Activated CD8-positive, alpha-beta memory T cell treated with anti-CD3 and anti-CD28 coated beads for 4 hours (primary cell): ENCODE data around the gene NSD1.

Source experiments
- DNase-seq, 2 donors: peaks; one replicate each; pipeline ENCODE4 v3.0.0-alpha.2; 2020; ENCODE audit warnings: low read depth in 2 of 2

The NSD1 gene

DNA sequence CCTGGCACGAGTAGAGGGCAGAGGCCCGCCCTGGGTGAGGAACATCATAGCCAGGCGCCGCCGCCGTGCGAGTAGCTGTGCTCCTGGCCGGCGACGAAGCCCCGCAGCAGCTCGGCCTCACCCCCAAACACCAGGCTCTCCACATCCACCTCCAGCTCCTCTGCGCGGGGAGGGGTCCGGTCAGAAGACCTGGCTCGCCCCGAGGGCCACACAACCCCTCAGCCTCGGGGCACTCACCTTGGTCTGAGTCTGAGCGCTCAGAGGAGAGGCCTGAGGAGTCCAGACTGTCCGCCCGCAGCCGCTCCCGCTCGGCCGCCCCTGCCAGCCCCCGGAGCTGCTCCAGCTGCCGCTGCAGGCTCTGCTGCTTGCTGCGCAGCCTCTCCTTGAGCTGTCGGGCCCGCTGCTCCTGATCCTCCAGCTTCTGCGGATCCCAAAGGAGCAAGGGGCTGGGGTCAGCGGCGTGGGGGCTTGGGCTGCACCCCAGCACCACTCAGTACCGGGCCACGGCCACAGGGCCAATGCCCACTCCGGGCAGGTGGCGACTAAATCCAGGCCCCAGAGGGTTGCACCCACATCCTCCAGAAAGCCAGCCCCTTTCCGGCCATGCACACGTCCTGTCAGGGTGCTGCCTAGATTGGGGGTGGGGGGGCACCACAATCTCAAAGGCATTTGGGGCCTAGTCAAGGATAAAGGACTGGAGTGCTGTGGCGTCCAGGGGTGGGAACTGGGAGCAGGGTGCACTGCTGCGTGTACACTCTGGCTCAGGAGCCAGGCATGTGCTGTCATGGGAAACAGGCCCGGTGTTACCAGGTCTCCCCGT is 174.2 kb downstream of the NSD1 start:
- no peak for DNase-seq

- DNase-seq: no peak
Observed at GRCh38 chr5:177308740-177309139, 175.2 kb downstream of the NSD1 start.

DNA sequence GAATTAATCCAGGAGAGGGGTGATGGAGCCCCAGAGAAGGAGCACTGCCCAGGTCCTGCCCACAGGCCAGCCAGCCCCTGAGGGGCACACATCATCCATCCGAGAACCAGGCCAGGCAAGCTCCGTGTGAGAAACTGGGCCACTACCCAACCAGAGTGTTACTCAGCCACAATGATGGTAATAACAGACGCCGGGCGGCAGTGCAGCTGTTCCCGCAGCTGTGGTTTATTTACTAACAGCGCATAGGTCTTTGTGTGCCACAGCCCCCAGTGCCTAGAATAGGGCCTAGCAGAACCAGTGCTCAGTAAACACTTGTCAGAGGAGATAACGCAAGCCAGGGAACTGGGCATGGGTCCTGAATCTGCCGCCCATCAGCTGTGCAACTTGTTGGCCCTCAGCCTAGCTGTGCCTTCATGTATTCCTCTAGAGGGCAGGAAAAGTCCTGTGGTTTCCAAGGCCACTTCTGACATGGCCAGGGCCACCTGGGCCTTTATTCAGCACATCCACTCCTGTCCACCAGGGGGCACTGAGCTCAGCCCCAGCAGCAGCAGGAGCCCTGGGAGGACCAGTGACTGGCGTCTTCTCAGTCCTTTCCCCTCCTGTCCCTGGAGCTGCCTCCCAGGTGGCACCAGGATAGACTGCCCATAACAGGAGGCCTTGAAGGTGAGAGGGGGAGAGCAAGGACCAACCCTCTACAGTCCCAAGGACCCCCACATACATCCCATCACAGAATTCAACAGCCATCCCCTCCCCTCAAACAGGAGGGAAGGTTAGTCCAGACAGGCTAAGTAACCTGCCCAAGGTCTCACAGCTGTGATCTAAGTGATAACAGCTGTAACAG is 176.0 kb downstream of the NSD1 start:
- DNase-seq: peak in 1 of 2 donors; percentile 38

GRCh38 chr5:177310332-177310731 is 176.8 kb downstream of the NSD1 start:
- DNase-seq: no peak

DNA sequence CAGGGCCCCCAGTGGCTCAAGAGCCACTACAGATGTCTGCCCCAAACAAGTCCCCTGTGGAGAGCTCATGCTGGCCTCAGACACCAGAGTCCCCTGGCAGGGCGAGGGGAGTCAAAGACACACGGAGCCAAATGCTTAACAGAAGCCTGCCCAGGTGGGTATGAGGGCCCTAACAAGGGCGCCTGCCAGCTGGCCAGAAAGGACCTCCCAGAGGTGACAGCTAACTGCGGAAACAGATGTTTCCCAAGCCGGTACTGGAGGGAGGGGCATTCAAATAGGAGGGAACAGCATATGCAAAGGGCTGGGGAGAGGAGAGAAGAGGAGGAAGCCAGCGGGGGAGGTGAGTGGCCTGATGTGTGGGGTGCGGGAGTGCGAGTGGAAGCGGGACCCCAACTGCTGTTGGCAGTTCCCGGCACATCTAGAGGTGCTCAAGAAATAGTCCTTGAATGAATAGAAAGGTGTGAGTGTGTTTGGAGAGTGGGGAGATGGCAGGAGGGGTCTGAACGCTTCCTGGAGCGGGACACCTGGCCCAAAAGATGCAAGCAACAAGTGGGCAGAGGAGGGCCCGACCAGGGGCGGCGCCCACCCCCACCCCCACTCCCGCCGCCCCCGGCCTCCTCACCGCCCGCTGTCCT is 177.3 kb downstream of the NSD1 start:
- DNase-seq: no peak

DNA sequence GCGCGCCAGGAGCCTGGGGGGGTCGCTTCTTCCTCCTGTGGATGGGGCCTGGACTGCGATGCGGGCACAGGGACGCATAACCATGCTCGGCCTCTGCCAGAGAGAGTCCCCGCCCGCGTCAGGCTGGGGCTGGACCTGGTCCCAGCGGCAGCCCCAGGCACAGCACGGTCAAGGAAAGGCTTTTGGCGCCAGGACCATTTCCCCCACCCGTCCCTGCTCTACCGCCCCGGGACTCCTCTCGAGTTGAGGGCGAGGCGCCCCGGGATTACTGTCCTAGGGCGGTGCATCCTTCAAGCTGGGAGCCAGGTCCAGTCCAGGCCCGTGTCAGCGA is 177.8 kb downstream of the NSD1 start:
- DNase-seq: no peak

GRCh38 chr5:177311723-177312648 is 178.4 kb downstream of the NSD1 start, which contains the start of gene MXD3:
Gene MXD3, minus strand, starts transcription at chr5:177311898. Its CDS starts 68 bp downstream, at chr5:177311830.
- peak; percentile 89 to 91 for DNase-seq

GRCh38 chr5:177312649-177313181 is 179.1 kb downstream of the NSD1 start:
- DNase-seq: no peak

- no peak for DNase-seq
Observed at GRCh38 chr5:177313561-177314259, 180.1 kb downstream of the NSD1 start.

GRCh38 chr5:177314376-177315342 is 181.1 kb downstream of the NSD1 start:
- DNase-seq: no peak

DNA sequence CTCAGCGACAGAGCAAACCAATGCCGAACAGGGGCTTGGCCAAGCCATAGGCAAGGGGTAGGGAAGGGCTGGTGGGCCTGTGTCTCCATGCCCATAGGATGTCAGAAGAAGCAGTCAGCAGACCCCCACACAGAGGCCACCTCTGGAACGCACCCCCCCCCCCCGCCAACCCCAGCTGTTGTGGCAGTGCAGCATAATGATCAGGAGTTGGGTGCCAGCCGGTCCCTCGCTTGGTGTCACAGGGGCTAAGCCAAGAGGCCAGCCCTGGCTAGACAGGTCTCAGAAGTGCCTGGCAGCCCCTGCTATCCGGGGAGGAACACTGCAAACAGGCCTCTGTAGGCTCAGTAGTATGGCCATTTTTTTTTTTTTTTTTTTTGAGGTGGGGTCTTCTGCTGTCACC is 181.8 kb downstream of the NSD1 start:
- no peak for DNase-seq

DNA sequence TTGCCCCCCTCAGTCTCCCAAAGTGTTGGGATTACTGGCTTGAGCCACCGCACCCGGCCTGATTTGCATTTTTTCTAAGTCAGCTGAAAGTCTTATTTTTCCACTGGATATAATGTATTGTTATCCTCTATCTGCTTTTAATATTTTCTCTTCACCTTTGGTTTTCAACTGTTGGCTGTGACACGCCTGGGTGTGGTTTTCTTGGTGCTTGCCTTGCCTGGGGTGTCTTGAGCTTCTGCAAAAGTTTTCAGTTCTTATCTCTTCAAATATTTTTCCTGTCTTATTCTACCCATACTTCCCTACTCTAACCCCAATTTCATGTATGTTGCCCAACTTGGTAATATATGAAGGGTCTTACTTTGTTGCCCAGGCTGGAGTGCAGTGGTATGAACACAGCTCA is 182.4 kb downstream of the NSD1 start:
- no peak for DNase-seq

DNA sequence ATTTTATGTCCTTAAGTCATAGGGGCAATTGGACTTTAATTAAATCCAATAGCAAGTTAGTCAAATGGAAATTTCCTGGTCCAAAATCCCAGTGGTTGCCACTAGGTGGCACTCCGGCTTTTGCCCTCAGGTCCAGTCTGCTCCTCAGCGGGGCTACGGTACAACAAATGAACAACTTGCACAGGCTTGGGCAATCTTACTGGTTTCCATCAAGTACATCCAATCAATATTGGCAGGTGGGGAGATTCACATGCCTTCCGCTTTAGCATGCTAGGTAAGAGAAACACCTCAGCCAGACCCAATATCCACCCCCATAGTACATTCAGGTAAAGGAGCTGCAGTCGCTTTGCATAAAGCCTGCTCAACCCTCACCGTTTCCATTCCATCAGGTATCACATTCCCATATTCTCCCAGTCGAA is 184.4 kb downstream of the NSD1 start:
- peak in 1 of 2 donors; percentile 46 for DNase-seq

DNA sequence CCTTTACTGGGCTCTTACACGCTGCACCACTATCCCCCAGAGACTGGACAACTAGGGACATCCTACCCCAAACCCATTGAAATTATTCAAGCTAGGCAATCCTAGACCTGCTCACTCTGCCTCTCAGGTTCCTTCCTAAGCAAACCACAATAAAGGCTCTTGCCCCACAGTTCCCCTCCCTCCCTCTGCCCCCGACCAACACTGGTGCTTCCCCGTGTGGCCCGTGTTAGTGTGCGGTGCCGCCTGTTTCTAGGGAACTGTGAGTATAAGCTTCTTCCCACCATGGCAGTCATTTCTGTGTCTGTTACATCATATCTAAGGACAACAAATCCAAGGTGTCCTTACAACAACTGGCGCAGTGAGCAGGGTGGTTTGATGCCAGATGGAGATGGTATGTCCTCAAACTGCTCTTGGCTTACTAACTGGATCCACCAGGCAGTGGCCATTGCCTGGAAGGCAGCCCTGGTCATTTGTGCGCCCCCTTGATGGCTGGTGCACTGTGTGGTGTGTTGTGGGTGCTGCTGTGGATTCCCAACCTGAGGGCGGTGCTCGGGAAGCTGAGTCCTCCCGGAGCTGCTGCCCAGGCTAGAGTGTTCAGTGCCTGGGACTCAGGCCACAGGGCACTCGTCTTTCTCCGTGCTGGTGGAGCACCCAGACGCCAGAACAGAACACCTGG is 186.5 kb downstream of the NSD1 start:
- no peak for DNase-seq

- DNase-seq: no peak
Observed at GRCh38 chr5:177320879-177321278, 187.3 kb downstream of the NSD1 start.

DNA sequence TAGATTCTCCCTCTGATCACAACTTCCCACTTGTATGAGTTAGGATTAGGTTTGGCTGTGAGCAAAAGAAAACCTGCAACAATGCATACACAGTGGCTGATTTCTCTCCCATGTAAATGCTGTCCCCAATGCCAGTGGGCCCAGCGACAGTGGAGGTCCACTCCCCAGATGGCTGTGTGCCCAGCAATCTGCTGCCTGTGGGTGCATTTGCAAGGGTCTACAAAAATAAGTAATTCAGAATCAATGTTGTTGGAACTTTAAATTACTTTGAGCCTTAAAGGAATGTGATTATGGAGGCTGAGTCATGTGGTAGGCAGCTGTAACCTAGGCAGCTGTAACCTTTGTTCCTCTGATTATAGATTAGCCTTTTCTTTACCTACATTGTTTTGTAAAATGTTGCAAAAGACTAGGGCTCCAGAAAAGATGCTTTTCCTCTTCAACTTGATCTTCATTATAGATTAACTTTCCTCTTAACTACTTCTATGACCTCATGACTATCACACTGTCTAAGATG is 192.4 kb downstream of the NSD1 start:
- DNase-seq: no peak

DNA sequence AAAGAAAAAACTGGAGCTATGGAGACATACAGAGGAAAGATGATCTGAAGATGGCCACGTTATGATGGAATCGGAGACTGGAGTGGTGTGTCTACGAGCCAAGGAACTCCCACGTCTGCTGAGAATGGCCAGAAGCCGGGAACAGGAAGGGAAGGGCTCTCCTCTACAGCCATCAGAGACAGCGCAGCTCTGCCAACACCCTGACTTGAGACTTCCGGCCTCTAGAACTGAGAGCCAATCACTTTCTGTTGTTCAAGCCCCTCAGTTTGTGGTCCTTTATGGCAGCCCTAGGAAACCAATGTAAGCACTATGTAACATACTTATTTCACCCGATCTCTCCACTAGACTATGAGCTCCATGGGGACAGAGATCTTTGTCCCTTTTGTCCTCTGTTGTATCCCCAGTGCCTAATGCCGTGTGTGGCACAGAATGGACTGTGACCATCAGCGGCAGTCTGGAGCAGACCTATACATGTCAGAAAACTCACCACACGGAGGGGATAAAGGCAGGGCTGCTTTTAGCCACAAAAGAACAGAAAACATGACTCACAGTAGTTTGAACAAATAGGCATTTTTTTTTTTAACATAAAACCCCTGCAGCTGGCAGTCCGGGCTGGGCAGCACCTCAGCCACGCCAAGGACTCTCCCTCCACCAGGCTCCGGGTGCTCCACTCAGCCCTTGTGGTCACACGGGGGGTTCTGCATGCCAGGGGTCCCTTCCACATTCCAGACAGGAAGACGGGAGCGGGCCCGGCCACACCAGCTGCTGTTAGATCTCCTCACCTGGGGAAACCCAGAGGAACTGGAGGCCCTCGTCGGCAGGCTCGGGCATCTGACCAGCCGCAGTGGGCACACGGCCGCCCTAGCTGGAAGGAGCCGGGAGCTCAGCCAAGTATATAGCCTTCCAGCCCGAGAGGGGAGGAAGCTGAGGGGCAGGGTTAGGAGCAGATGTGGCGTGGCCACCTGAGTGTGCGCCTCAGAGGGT is 194.3 kb downstream of the NSD1 start:
- DNase-seq: no peak
